K562 (cell line): ENCODE data around the gene KAZN. TPM values are rescaled to one million over a fixed set of nuclear protein-coding genes. Genes with fewer than 3 reads are reported as not detected.
A peak's percentile ranks its signal among the peaks of the same experiment; 100 is the strongest.

Experiments used
- ATAC-seq: fragments of 200-7000 bp; cut with Tn5 transposase; 3 replicates; pipeline ENCODE4 v1.9.1; 2020; ENCODE audit warnings: moderate library complexity
- BruUV-seq: library from RNA; stranded (reverse); fragments of 400-500 nt; replicated peaks from 2 replicates; lab custom pipeline; 2021; lab: Mats Ljungman, UMichigan
- CTCF ChIA-PET: fragments of 300-600 bp; formaldehyde crosslinking; extraction: SDS; loops from one replicate; lab custom pipeline; 2021; ENCODE audit warnings: low intra/inter-chr PET ratio; lab: Yijun Ruan, JAX
- POLR2A ChIA-PET: fragments of 300-600, 350-650 bp; sonication (Branson Sonifier 250); formaldehyde crosslinking; extraction: SDS; loops from one replicate; lab custom pipeline; 2021; ENCODE audit warnings: antibody characterized with exemption, inconsistent platforms; lab: Yijun Ruan, JAX
- DNase-seq, 4 experiments: peaks; one replicate each; pipeline versions ENCODE4 v3.0.0 to v3.0.0-alpha.2; 2011 to 2018; ENCODE audit warnings: low spot score in 3 of 4, mixed read lengths in 3 of 4; ENCODE audit errors: extremely low read depth in 1 of 4
- FAIRE-seq: peaks from 2 replicates; lab custom pipeline; 2011; peaks lifted over from hg19 to GRCh38; lab: Jason Lieb, UNC
- H2AFZ ChIP-seq: 2 replicates; pipeline ENCODE4 v1.6.0; 2011; ENCODE audit warnings: low read depth, low read length, control low read depth, inconsistent platforms
- H3K27ac ChIP-seq: fragments of 200-600 bp; 3 replicates; pipeline ENCODE4 v1.8.0; 2011; ENCODE audit warnings: low read depth, mild to moderate bottlenecking, control low read depth, inconsistent platforms, low read length, moderate library complexity, mixed read lengths; ENCODE audit errors: extremely low read depth
- H3K27me3 ChIP-seq, 2 experiments: fragments of 300-600 bp in 1 of 2; 2 replicates in 1 of 2; 3 replicates in 1 of 2; pipeline versions ENCODE4 v1.6.0 to v1.8.0; 2011; ENCODE audit warnings: inconsistent platforms in 2 of 2, low read length in 2 of 2, mild to moderate bottlenecking in 1 of 2, mixed read lengths in 1 of 2, moderate library complexity in 1 of 2; ENCODE audit not compliant: control insufficient read depth in 2 of 2, insufficient read depth in 2 of 2
- H3K36me3 ChIP-seq: fragments of 300-600 bp; 3 replicates; pipeline ENCODE4 v1.8.0; 2011; ENCODE audit warnings: mild to moderate bottlenecking, low read length, inconsistent platforms; ENCODE audit not compliant: control insufficient read depth, insufficient read depth
- H3K4me1 ChIP-seq, 2 experiments: fragments of 200-600 bp in 1 of 2; replicated peaks in 1 of 2; 2 replicates in 1 of 2; 3 replicates in 1 of 2; pipeline versions ENCODE4 v1.5.1 to v1.8.0; 2011; ENCODE audit warnings: inconsistent platforms in 2 of 2, low read length in 2 of 2, mild to moderate bottlenecking in 1 of 2, mixed read lengths in 1 of 2, moderate library complexity in 1 of 2; ENCODE audit not compliant: control insufficient read depth in 2 of 2, insufficient read depth in 2 of 2
- H3K4me2 ChIP-seq: 2 replicates; pipeline ENCODE4 v1.6.1; 2011; ENCODE audit warnings: low read length, control low read depth, inconsistent platforms, mixed read lengths; ENCODE audit not compliant: insufficient read depth
- H3K4me3 ChIP-seq: fragments of 200-600 bp; sonication (generic), shearing (Covaris generic); 2 replicates; pipeline ENCODE4 v1.5.1; 2016; ENCODE audit warnings: control low read depth, inconsistent platforms
- H3K79me2 ChIP-seq: fragments of 200-600 bp; 3 replicates; pipeline ENCODE4 v1.8.0; 2011; ENCODE audit warnings: low read length, inconsistent platforms; ENCODE audit not compliant: control insufficient read depth, insufficient read depth
- H3K9ac ChIP-seq, 2 experiments: 2 replicates each; pipeline versions ENCODE4 v1.6.0 to v1.6.1; 2011; ENCODE audit warnings: low read depth in 2 of 2, low read length in 2 of 2, control low read depth in 1 of 2, inconsistent platforms in 1 of 2, mild to moderate bottlenecking in 1 of 2, mixed read lengths in 1 of 2; ENCODE audit not compliant: insufficient read depth in 1 of 2
- H3K9me1 ChIP-seq: one replicate; pipeline ENCODE4 v1.6.0; 2011; ENCODE audit warnings: inconsistent platforms, mild to moderate bottlenecking, low read length, moderate library complexity; ENCODE audit not compliant: control insufficient read depth, insufficient read depth
- H3K9me3 ChIP-seq: replicated peaks from 2 replicates; pipeline ENCODE4 v1.5.1; 2011; ENCODE audit warnings: low read depth, low read length, inconsistent platforms; ENCODE audit not compliant: control insufficient read depth, insufficient read depth
- H4K20me1 ChIP-seq: replicated peaks from 2 replicates; pipeline ENCODE4 v1.6.1; 2011; ENCODE audit warnings: low read length, inconsistent platforms, mixed read lengths; ENCODE audit not compliant: control insufficient read depth, insufficient read depth
- ATF4 ChIP-seq: fragments of 450-650 bp; formaldehyde crosslinking; IDR thresholded peaks from 2 replicates; pipeline ENCODE4 v1.4.0; 2022; ENCODE audit warnings: mild to moderate bottlenecking, moderate library complexity
- BRF2 ChIP-seq: IDR thresholded peaks from 3 replicates; pipeline ENCODE4 v1.6.1; 2011; ENCODE audit warnings: borderline replicate concordance, mild to moderate bottlenecking; ENCODE audit not compliant: insufficient read length, insufficient read depth
- CGGBP1 ChIP-seq: fragments of 250-450 bp; sonication (Bioruptor Pico); IDR thresholded peaks from 2 replicates; pipeline ENCODE4 v1.9.0; 2021; ENCODE audit warnings: mild to moderate bottlenecking
- HDAC8 ChIP-seq: fragments of 450-650 bp; IDR thresholded peaks from 2 replicates; pipeline ENCODE4 v1.6.1; 2016; ENCODE audit warnings: mild to moderate bottlenecking, missing genetic modification characterization, moderate library complexity, missing compliant biosample characterization
- HSF4 ChIP-seq: fragments of 250-450 bp; sonication (Bioruptor Pico); IDR thresholded peaks from 2 replicates; pipeline ENCODE4 v2.1.2; 2022; ENCODE audit warnings: mild to moderate bottlenecking, moderate library complexity, borderline replicate concordance
- MCM5 ChIP-seq: fragments of 450-650 bp; IDR thresholded peaks from 2 replicates; pipeline ENCODE4 v1.6.1; 2016; ENCODE audit warnings: low read depth
- MEF2D ChIP-seq: conservative IDR thresholded peaks from 2 replicates; pipeline ENCODE4 v1.6.1; 2016; ENCODE audit warnings: low read depth, missing genetic modification characterization, missing compliant biosample characterization
- NEUROD1 ChIP-seq: fragments of 150-350 bp; IDR thresholded peaks from 2 replicates; pipeline ENCODE4 v1.6.1; 2014; ENCODE audit warnings: borderline replicate concordance, low read length, low read depth; ENCODE audit not compliant: partially characterized antibody
- PHF20 ChIP-seq: fragments of 450-650 bp; IDR thresholded peaks from 2 replicates; pipeline ENCODE4 v1.6.1; 2018; ENCODE audit not compliant: partially characterized antibody
- SRSF1 ChIP-seq: fragments of 200-400 bp; formaldehyde crosslinking; IDR thresholded peaks from 2 replicates; pipeline ENCODE4 v1.6.1; 2017; ENCODE audit warnings: mild to moderate bottlenecking, low read depth, low read length, moderate library complexity
- ZNF174 ChIP-seq: fragments of 250-450 bp; sonication (Bioruptor Pico); IDR thresholded peaks from 2 replicates; pipeline ENCODE4 v1.4.0; 2020; ENCODE audit warnings: mild to moderate bottlenecking
- ZNF436 ChIP-seq: fragments of 250-450, 450-650 bp; sonication (Bioruptor Pico); formaldehyde crosslinking; IDR thresholded peaks from 2 replicates; pipeline ENCODE4 v1.7.0; 2020; ENCODE audit warnings: mild to moderate bottlenecking
- ZNF785 ChIP-seq: fragments of 250-450 bp; sonication (Bioruptor Pico); IDR thresholded peaks from 2 replicates; pipeline ENCODE4 v1.4.0; 2020; ENCODE audit warnings: mild to moderate bottlenecking
- WGBS: fragments of 100-300 bp; shearing (Covaris generic); methylation state at CpG from one replicate; pipeline ENCODE4 v1.1.6; 2016; ENCODE audit warnings: low coverage, mixed read lengths; ENCODE audit not compliant: insufficient coverage; ENCODE audit errors: missing lambda C conversion rate; 5-methylcytosine and 5-hydroxymethylcytosine counted together
- in situ Hi-C: fragments of 300-500 bp; cut with MboI; formaldehyde crosslinking; loops from 4 replicates; pipeline ENCODE4 v1.15.0; 2018; ENCODE audit warnings: inconsistent platforms, mixed read lengths
- intact Hi-C: fragments of 100-400 bp; cut with micrococcal nuclease; formaldehyde crosslinking; loops from 2 replicates; pipeline ENCODE4 v1.14.2; 2022
- polyA plus RNA-seq, 8 experiments: library from polyadenylated mRNA; depleted of rRNA in 4 of 8; stranded (reverse) in 5 of 8; unstranded in 3 of 8; fragments of >200 nt; fragmentation: Nextera tagmentation in 2 of 8; fragmentation: Illumina TruSeq in 1 of 8; extraction: Ambion mirVana in 2 of 8; extraction: Trizol in 1 of 8; gene quantifications; 2 replicates each; pipeline versions ENCODE4 v1.2.1 to v1.2.3, GENCODE V29; 2011 to 2014; ENCODE audit warnings: inconsistent platforms in 1 of 8, missing spikeins in 1 of 8
- total RNA-seq, 7 experiments: library from RNA; depleted of rRNA in 6 of 7; stranded (reverse); fragments of >200 nt in 6 of 7; fragmentation: Illumina TruSeq in 2 of 7; extraction: Trizol in 2 of 7; gene quantifications; 2 replicates each; pipeline versions ENCODE4 v1.2.1 to v1.2.3, GENCODE V29; 2011 to 2021; ENCODE audit warnings: low replicate concordance in 1 of 7
- TF ChIP-seq, protein P1 (sequence below): fragments of 250-450 bp; sonication (Bioruptor Pico); IDR thresholded peaks from 2 replicates; pipeline ENCODE4 v1.9.0; 2021; ENCODE audit warnings: mild to moderate bottlenecking, inconsistent platforms

Gene KAZN
- total and polyA plus RNA-seq, 9 of the 15 experiments (the other 6 are each of a cell fraction or from before 2014, with no cell fraction given): 2.1 to 21.6 (median 5.4) TPM

DNA sequence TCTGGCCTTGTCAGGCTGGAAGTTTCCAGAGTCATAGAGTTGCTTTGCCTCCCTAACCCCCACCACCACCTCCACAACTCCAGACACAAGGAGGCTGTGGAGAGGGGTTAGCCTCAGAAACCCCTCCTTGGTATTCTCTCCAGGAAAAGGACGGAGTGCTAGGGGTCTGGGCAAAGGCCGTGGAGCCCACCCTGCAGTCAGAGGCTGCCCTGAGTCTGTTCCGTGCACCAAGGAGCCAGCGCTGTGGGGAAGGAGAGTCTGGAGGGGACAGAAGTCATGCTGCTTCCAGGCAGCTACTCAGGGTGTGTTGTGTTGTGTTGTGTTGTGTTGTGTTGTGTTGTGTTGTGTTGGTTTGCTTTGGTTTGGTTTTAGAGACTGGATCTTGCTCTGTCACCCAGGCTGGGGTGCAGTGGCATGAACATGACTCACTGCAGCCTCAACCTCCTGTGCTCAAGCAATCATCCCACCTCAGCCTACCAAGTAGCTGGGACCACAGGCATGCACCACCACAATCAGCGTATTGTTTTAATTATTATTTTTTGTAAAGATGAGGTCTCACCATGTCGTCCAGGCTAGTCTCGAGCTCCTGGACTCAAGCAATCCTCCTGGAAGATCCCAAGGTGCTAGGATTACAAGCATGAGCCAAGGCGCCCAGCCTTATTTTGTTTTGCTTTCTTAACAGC is 432.9 kb downstream of the KAZN start:
- Histone ChIP-seq H3K27ac (no peak overlapping the region), H3K9ac (peak overlapping the region in 1 of 2 experiments; percentile 28; a peak in 1 of 4 replicates), H3K4me1 (peaks cover 5 to 15% of the 10 kb centered on the region in 2 experiments; a peak in 1 of 5 replicates), H3K36me3 (peaks cover 7% of the 10 kb centered on the region; the same call in 1 of the 3 replicates), H3K9me3 (no peaks in the 10 kb centered on the region), H3K27me3 (no peaks in the 10 kb centered on the region), H3K4me3 (no peak overlapping the region), H2AFZ (no peak overlapping the region), H4K20me1 (0 out of 2 replicates have a peak, but pooled peaks cover 7% of the 10 kb centered on the region), H3K4me2 (no peak overlapping the region), H3K79me2 (no peaks in the 10 kb centered on the region), H3K9me1 (no peaks in the 10 kb centered on the region)
- FAIRE-seq: peak; percentile 48
- ChIA-PET POLR2A (interaction anchor here (0.7 to 2.1 kb wide), 5 partner anchors 8 to 255 kb away, joined by 3 to 7 read pairs (median 4); no protein-coding TSS in a partner anchor), CTCF (interaction anchor here (0.6 to 0.7 kb wide), 2 partner anchors 953 to 1230 kb away, joined by 3 to 4 read pairs; no protein-coding TSS in a partner anchor)
- ATAC-seq: no peak
- 74% methylated on average over 8 of the region's 8 CpGs for WGBS
- intact Hi-C loops (no loop called here), in situ Hi-C loops (no loop called here)
- no peak for TF ChIP-seq ZNF436 (CRISPR knock-in tag)
- no peak for TF ChIP-seq MCM5
- no peak for TF ChIP-seq ZNF174
- no peak for TF ChIP-seq NEUROD1
- no peak for TF ChIP-seq PHF20
- TF ChIP-seq CGGBP1 (CRISPR knock-in tag): no peak
- TF ChIP-seq SRSF1: no peak
- no peak for TF ChIP-seq BRF2
- no peak for TF ChIP-seq HSF4
- TF ChIP-seq ATF4 (CRISPR knock-in tag): no peak
- no peak for TF ChIP-seq HDAC8 (tag)
- TF ChIP-seq ZNF785: no peak
- TF ChIP-seq MEF2D (tag): no peak
- TF ChIP-seq, protein P1, sequence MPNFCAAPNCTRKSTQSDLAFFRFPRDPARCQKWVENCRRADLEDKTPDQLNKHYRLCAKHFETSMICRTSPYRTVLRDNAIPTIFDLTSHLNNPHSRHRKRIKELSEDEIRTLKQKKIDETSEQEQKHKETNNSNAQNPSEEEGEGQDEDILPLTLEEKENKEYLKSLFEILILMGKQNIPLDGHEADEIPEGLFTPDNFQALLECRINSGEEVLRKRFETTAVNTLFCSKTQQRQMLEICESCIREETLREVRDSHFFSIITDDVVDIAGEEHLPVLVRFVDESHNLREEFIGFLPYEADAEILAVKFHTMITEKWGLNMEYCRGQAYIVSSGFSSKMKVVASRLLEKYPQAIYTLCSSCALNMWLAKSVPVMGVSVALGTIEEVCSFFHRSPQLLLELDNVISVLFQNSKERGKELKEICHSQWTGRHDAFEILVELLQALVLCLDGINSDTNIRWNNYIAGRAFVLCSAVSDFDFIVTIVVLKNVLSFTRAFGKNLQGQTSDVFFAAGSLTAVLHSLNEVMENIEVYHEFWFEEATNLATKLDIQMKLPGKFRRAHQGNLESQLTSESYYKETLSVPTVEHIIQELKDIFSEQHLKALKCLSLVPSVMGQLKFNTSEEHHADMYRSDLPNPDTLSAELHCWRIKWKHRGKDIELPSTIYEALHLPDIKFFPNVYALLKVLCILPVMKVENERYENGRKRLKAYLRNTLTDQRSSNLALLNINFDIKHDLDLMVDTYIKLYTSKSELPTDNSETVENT (CRISPR knock-in tag): no peak
- no peak for DNase-seq
- no TSS peak for BruUV-seq
